Loucy (cell line): Measurements from ENCODE around the gene FBLN7.

ENCODE experiments used
- H2AFZ ChIP-seq: fragments of 200-600 bp; sonication (generic); 2 replicates; pipeline ENCODE4 v1.6.0; 2016; ENCODE audit warnings: antibody characterized with exemption, mild to moderate bottlenecking, low read length, moderate library complexity
- H3F3A ChIP-seq: fragments of 200-600 bp; 2 replicates; pipeline ENCODE4 v1.6.0; 2016; ENCODE audit warnings: antibody characterized with exemption, low read depth, mild to moderate bottlenecking
- H3K27me3 ChIP-seq: fragments of 200-600 bp; sonication (generic); 2 replicates; pipeline ENCODE4 v1.6.1; 2014; ENCODE audit warnings: low read length, mild to moderate bottlenecking; ENCODE audit not compliant: insufficient read depth, poor library complexity, severe bottlenecking
- H3K36me3 ChIP-seq: fragments of 200-600 bp; sonication (generic); 2 replicates; pipeline ENCODE4 v1.6.1; 2016; ENCODE audit warnings: low read length; ENCODE audit not compliant: insufficient read depth
- H3K4me1 ChIP-seq: fragments of 200-600 bp; sonication (generic); 2 replicates; pipeline ENCODE4 v1.5.1; 2014; ENCODE audit warnings: low read length, mild to moderate bottlenecking; ENCODE audit not compliant: insufficient read depth, poor library complexity, severe bottlenecking
- H3K4me2 ChIP-seq: fragments of 200-600 bp; sonication (generic); 2 replicates; pipeline ENCODE4 v1.6.0; 2014; ENCODE audit warnings: antibody characterized with exemption, low read length, low read depth, mild to moderate bottlenecking; ENCODE audit not compliant: poor library complexity, severe bottlenecking
- H3K4me3 ChIP-seq: fragments of 200-600 bp; sonication (generic); 2 replicates; pipeline ENCODE4 v1.5.1; 2014; ENCODE audit warnings: low read length, mild to moderate bottlenecking, mixed read lengths; ENCODE audit not compliant: poor library complexity, severe bottlenecking
- H3K79me2 ChIP-seq: fragments of 200-600 bp; sonication (generic); 2 replicates; pipeline ENCODE4 v1.6.1; 2014; ENCODE audit warnings: low read length; ENCODE audit not compliant: insufficient read depth
- H3K9ac ChIP-seq: fragments of 200-600 bp; sonication (generic); 2 replicates; pipeline ENCODE4 v1.6.0; 2014; ENCODE audit warnings: mild to moderate bottlenecking, low read depth, low read length, moderate library complexity; ENCODE audit not compliant: poor library complexity, severe bottlenecking
- H3K9me2 ChIP-seq: fragments of 200-600 bp; sonication (generic); replicated peaks from 2 replicates; pipeline ENCODE4 v1.6.1; 2016; ENCODE audit warnings: low read depth, low read length, mixed read lengths
- H3K9me3 ChIP-seq: fragments of 200-600 bp; sonication (generic); 2 replicates; pipeline ENCODE4 v1.6.1; 2014; ENCODE audit warnings: mild to moderate bottlenecking, antibody characterized with exemption, low read length, low read depth; ENCODE audit not compliant: insufficient read depth
- H4K20me1 ChIP-seq: fragments of 200-600 bp; sonication (generic); 2 replicates; pipeline ENCODE4 v1.6.0; 2014; ENCODE audit warnings: antibody characterized with exemption, low read length, mild to moderate bottlenecking; ENCODE audit not compliant: insufficient read depth, poor library complexity, severe bottlenecking
- CTCF ChIP-seq: fragments of 200-600 bp; sonication (generic); conservative IDR thresholded peaks from 2 replicates; pipeline ENCODE4 v1.5.1; 2014; ENCODE audit warnings: mild to moderate bottlenecking, antibody characterized with exemption, low read length
- EZH2phosphoT487 ChIP-seq: fragments of 200-600 bp; IDR thresholded peaks from 2 replicates; pipeline ENCODE4 v1.6.1; 2018; ENCODE audit warnings: antibody characterized with exemption, mild to moderate bottlenecking, moderate library complexity, borderline replicate concordance

The FBLN7 gene

GRCh38 chr2:112148477-112148876 lies 10.3 kb downstream of the FBLN7 start:
- Histone ChIP-seq H3K4me2 (no peak overlapping the region), H3K27me3 (no peaks in the 10 kb centered on the region), H3K4me1 (no peaks in the 10 kb centered on the region), H3K9ac (no peak overlapping the region), H4K20me1 (no peaks in the 10 kb centered on the region), H3K36me3 (no peaks in the 10 kb centered on the region), H3K9me2 (no peaks in the 10 kb centered on the region), H3K79me2 (no peaks in the 10 kb centered on the region), H3F3A (no peaks in the 10 kb centered on the region), H3K4me3 (no peak overlapping the region), H2AFZ (no peak overlapping the region), H3K9me3 (no peaks in the 10 kb centered on the region)
- no peak for TF ChIP-seq EZH2phosphoT487
- TF ChIP-seq CTCF = no peak

- H3K79me2 ChIP-seq = no peaks in the 10 kb centered on the region
- no peak overlapping the region for H3K4me2 ChIP-seq
- TF ChIP-seq CTCF = no peak
- no peak for TF ChIP-seq EZH2phosphoT487
- H3K36me3 ChIP-seq = no peaks in the 10 kb centered on the region
- no peak overlapping the region for H3K4me3 ChIP-seq
- no peaks in the 10 kb centered on the region for H4K20me1 ChIP-seq
- H3K27me3 ChIP-seq = no peaks in the 10 kb centered on the region
- H3F3A ChIP-seq = no peaks in the 10 kb centered on the region
- H3K9me2 ChIP-seq = no peaks in the 10 kb centered on the region
- H3K9me3 ChIP-seq = no peaks in the 10 kb centered on the region
- no peak overlapping the region for H3K9ac ChIP-seq
- H3K4me1 ChIP-seq = peaks cover 4% of the 10 kb centered on the region
- no peak overlapping the region for H2AFZ ChIP-seq
These were observed 11.0 kb downstream of the FBLN7 start for GRCh38 chr2:112149194-112149593.

GRCh38 chr2:112149866-112150435 lies 11.8 kb downstream of the FBLN7 start:
- Histone ChIP-seq H3K9me3 (no peaks in the 10 kb centered on the region), H3K27me3 (no peaks in the 10 kb centered on the region), H3K79me2 (no peaks in the 10 kb centered on the region), H3K36me3 (no peaks in the 10 kb centered on the region), H2AFZ (no peak overlapping the region; the same call in 1 of the 2 replicates), H4K20me1 (no peaks in the 10 kb centered on the region), H3K4me2 (no peak overlapping the region), H3K9ac (no peak overlapping the region), H3K9me2 (no peaks in the 10 kb centered on the region), H3K4me1 (peaks cover 12% of the 10 kb centered on the region), H3K4me3 (no peak overlapping the region), H3F3A (no peaks in the 10 kb centered on the region)
- no peak for TF ChIP-seq CTCF
- no peak for TF ChIP-seq EZH2phosphoT487
